HG02642 (cell line): ENCODE measurements around the gene RASSF4.

Experiments used
- ATAC-seq: cut with Tn5 transposase; IDR thresholded peaks from one replicate; pipeline ENCODE4 v1.9.1; 2021; ENCODE audit warnings: mild to moderate bottlenecking; ENCODE audit not compliant: unreplicated experiment, poor library complexity

RASSF4 gene

GRCh38 chr10:44959247-44960087 lies at the start of gene RASSF4:
Gene RASSF4 (plus strand): TSS chr10:44959802. CDS start chr10:44970203, 10,401 bp downstream.
- ATAC-seq: peak; percentile 98

- no peak for ATAC-seq
Measured at GRCh38 chr10:44909910-44910309, 49.7 kb upstream of the RASSF4 start.

- no peak for ATAC-seq
Measured at GRCh38 chr10:44910602-44911001, 49.0 kb upstream of the RASSF4 start.

GRCh38 chr10:44911081-44911540 lies 48.5 kb upstream of the RASSF4 start, which contains the start of gene TMEM72:
Gene TMEM72 (plus strand): TSS chr10:44911337. CDS start chr10:44911513, 176 bp downstream.
- ATAC-seq: no peak

GRCh38 chr10:44911951-44912350 lies 47.7 kb upstream of the RASSF4 start:
- no peak for ATAC-seq

GRCh38 chr10:44913350-44914081 lies 46.1 kb upstream of the RASSF4 start:
- no peak for ATAC-seq

GRCh38 chr10:44914891-44915290 lies 44.7 kb upstream of the RASSF4 start:
- ATAC-seq: no peak

- ATAC-seq: no peak
Measured at GRCh38 chr10:44916429-44916828, 43.2 kb upstream of the RASSF4 start.

GRCh38 chr10:44917848-44918247 lies 41.8 kb upstream of the RASSF4 start:
- ATAC-seq: no peak

- no peak for ATAC-seq
Measured at GRCh38 chr10:44920252-44920651, 39.4 kb upstream of the RASSF4 start.

GRCh38 chr10:44921061-44921460 lies 38.5 kb upstream of the RASSF4 start:
- ATAC-seq: no peak

- ATAC-seq: no peak
Measured at GRCh38 chr10:44921506-44921905, 38.1 kb upstream of the RASSF4 start.

- no peak for ATAC-seq
Measured at GRCh38 chr10:44922021-44922420, 37.6 kb upstream of the RASSF4 start.

- no peak for ATAC-seq
Measured at GRCh38 chr10:44922796-44923545, 36.6 kb upstream of the RASSF4 start.

GRCh38 chr10:44923611-44924010 lies 36.0 kb upstream of the RASSF4 start:
- ATAC-seq: no peak

- no peak for ATAC-seq
Measured at GRCh38 chr10:44924261-44925040, 35.2 kb upstream of the RASSF4 start.

- no peak for ATAC-seq
Measured at GRCh38 chr10:44925224-44925623, 34.4 kb upstream of the RASSF4 start.

GRCh38 chr10:44925811-44926750 lies 33.5 kb upstream of the RASSF4 start:
- no peak for ATAC-seq
